GM21390 (cell line): ENCODE results near the gene LMNTD2.

ENCODE experiments used
- ATAC-seq: cut with Tn5 transposase; IDR thresholded peaks from one replicate; pipeline ENCODE4 v1.9.1; 2021; ENCODE audit not compliant: unreplicated experiment

LMNTD2 gene

DNA sequence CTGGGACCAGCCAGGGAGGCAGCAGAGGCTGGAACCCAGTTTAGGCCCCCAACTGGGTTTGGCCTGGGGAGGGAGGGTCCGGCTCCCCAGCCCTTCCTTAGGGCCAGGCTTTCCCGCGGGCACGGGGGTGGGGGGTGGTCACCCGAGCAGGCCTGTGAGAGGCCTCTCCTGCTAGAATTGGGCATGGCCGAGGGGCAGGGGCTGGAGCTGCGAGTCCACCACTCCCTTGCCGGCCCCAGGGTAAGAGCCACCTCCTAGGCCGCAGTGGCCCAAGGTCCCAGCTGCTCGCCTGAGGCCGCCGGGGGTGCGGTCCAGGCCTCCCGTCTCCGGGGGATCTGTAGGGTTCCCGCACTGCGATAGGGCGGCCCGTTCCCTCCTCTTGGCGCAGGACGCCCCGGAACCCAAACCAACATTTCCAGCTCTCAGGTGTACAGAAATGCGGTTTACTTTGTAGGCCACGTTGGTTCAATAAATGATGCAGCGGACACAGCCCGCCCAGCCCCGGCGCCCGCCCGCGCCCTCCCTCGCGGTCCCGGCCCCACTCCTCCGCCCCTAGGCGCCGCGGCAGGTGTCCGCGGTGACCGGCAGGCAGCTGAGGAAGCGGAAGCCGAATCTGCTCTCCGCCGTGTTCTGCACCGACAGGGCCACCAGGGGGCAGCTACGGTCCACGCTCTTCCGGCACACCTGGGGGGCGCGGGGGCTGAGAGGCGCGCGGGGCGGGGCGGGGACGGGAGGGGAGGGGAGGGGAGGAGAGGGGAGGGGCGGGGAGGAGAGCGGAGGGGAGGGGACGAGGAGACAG, 5.9 kb downstream of the LMNTD2 start:
- no peak for ATAC-seq

GRCh38 chr11:553988-554340, 6.6 kb downstream of the LMNTD2 start:
- no peak for ATAC-seq

DNA sequence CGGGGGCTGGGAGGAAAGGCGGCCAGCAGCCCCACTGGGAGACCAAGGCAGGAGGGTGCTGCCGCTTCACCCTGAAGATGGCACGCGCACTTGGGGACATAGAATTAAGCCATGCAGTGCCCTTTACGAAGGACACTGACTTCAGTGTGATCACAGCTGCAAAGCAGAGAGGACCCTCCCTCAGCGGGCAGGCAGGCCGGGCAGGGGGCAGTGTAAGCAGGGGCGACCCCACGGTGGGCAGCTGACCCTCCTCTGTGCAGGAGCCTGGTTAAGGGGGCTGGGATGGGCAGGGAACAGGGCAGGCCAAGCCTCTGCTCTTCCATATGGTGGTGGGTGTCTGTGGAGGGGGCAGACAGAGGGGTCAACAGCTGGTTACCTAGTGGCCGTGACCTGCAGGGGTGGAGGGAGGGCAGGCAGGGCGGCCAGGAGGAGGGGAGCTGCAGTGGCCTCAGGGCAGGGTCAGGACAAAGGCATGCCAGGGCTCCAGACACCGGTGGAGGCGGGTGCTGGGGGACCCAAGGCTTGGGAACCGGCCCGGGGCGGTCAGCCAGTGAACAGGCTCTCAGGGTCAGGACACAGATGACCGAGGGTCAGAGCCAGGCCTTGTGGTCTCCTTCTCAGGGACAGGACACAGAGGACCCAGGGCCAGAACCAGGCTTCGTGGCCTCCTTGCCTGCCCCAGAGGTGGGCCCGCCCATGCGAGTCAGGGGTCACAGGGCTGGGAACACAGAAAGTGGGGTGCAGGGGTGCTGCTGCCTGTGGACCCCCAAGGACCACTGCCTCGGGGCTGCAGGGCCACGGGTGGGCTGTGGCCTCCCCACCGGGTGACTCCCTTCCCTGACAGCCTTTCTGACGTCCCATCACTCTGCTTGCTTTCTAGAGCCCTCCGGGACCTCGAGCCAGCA, 7.2 kb downstream of the LMNTD2 start:
- no peak for ATAC-seq

GRCh38 chr11:551596-551995, 8.9 kb downstream of the LMNTD2 start:
- no peak for ATAC-seq

GRCh38 chr11:551131-551530, 9.4 kb downstream of the LMNTD2 start:
- no peak for ATAC-seq

DNA sequence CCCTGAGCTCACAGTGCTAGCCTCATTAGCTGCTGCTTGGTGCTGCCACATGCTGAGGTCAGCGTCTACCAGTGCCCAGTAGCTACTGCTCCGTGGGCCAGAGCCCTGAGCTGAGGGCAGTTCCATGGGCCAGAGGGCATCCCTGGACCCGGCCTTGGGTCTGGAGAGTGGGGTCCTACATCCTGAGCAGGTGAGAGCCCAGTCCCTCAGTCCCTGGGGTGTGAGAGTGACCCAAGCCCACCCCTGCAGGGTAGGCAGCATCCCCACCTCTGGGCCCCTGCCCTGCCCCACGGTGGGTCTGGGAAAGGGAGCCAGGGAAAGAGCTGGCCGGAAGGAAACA, 9.8 kb downstream of the LMNTD2 start:
- no peak for ATAC-seq

- no peak for ATAC-seq
Measured at GRCh38 chr11:550021-550745, 10.4 kb downstream of the LMNTD2 start.

DNA sequence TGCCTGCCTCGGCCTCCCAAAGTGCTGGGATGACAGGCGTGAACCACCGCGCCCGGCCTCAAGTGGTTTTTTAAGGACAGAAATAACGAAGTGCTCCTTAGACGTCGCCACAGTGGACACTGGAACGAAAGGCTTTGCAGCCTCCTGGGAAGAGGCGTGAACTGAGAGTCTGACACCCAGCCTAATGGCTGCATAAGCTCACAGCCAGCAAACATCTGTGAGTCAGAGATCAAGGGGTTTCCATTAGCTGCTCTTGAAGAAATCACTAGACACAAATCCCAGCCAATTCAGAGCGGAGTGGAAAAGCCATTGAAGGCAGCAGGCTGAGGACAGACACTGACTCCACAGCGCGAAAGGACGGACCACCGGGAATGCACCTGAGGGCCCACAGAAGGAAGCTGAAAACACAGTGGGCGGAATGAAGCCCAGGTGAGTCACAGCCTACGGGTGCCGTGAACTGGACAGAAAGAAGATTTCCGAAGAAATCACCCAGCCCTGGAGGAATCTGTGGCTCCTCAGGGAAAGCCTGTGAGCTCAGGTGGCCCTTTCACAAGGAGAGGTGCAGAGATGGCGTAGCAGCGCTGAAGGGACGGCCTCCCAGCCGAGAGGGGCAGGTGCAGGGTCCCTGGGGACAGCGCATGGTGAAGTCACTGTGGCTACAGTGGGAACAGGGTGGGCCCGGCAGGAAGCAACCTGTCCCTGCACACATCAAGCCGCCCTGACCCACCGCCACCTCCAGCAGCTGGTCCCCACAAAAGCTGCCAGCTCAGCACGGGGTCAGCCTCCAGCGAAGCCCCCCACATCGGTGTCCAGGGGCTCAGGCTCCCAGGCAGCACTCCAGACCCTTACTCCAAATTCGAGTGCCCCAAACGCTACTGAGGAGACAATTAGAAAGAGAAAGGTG, 11.6 kb downstream of the LMNTD2 start:
- no peak for ATAC-seq

- no peak for ATAC-seq
Measured at GRCh38 chr11:545171-545570, 15.4 kb downstream of the LMNTD2 start.

DNA sequence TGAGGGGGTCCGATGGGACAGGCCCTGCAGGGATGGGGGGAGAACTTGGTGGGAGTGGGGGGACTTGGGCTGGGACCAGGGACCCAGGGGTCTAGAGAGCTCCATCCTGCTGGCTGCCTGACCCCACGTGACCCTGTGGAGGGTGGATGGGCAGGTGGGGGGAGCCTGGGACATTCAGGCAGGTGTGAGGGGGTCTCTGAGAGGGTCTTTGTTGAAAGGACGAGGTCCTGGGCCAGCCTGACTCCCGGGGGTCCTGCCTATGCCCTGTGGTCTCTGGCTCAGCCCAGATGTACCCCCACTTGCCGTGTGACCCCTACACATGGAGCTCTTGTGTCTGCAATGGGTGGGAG, 15.7 kb downstream of the LMNTD2 start:
- no peak for ATAC-seq

- no peak for ATAC-seq
Measured at GRCh38 chr11:541433-541885, 19.1 kb downstream of the LMNTD2 start.

GRCh38 chr11:540583-541432, 19.7 kb downstream of the LMNTD2 start:
- no peak for ATAC-seq

DNA sequence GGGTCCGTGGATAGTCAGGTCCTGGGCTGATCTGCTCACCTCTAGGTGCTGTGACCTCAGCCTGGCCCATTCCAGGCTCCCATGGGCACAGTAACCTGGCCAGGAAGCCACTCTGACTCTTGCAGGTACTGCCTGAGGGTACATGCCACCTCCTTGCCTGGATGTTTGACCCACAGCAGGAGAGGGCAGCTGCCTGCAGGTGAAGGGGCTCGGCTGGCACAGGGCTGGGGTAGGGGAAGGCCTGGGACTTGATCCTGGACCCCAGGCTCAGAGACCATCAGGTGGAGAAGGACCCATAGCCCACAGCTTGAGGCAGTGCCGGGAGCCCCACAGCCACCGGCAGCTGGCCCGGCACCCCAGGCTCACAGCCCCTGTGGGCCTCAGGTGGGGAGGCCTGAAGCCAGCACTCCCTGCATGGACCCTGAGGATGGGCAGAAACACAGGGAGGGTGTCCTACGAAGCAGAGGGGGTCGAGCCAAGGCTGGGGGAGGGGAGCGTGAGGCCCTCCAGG, 20.5 kb downstream of the LMNTD2 start:
- no peak for ATAC-seq

- no peak for ATAC-seq
Measured at GRCh38 chr11:538431-539051, 22.0 kb downstream of the LMNTD2 start.

DNA sequence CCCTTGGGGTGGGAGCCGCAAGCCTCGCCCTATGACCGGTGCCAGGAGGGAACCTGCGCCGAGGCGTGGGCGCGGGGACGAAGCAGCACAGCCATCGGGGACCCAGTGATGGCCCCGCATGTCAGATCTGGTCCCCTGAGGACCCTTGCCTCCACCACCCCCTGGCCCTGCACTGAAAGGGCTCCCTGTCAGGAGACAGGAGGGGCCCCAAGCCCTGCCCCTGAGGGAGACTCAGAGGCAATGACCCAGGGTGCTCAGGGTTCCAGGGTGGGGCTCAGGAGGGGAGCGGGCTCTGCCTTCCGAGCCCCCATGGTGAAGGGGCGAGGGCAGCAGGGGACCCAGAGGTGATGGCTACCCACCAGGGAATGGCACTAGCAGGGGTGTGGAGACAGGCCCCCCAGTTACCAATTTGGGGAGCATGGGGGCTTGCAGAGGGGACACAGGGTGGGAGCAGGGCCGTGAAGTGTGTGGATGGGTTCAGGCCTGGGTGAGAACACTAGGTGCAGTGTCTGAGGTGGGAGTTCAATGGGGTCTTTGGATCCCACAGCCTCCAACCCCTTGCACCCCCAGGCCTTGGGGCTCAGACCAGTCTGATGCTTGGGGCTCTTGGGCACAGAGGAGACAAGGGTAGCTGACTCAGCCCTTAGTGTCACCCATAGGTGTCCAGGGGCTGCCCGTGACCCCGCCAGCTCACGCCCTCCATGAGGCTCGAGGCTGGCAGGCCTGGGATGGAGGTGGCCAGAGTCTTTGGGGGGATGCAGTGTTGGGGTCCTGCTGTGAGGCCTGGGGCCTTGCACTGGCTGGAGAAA, 22.7 kb downstream of the LMNTD2 start:
- no peak for ATAC-seq

GRCh38 chr11:536841-537621, 23.5 kb downstream of the LMNTD2 start, which contains the start of gene LRRC56:
TSS of gene LRRC56 (plus strand) at chr11:537527. CDS start at chr11:540685, 3,158 bp downstream.
- peak; percentile 44 for ATAC-seq
